Spleen (tissue), 11 donors: ENCODE results near the gene RAB30. TPM values are rescaled to one million over a fixed set of nuclear protein-coding genes. Genes with fewer than 3 reads are reported as not detected.
A peak's percentile ranks its signal among the peaks of the same experiment; 100 is the strongest.
"Not testable (repeated sequence)": the region's sequence is repeated elsewhere in the genome, so short reads cannot be mapped to it uniquely, and the experiment has no call there.

Experiments used
- DNase-seq: peaks from one replicate; pipeline ENCODE4 v3.0.0-alpha.2; 2020
- H3K27ac ChIP-seq, 8 donors: fragments of 200-600 bp; sonication (generic) in 7 of 8; 1 replicate in 4 of 8; 2 replicates in 4 of 8; pipeline versions ENCODE4 v1.5.0 to v1.8.0; 2016 to 2021; ENCODE audit warnings: inconsistent platforms in 4 of 8, mild to moderate bottlenecking in 4 of 8, moderate library complexity in 1 of 8
- H3K27me3 ChIP-seq, 7 donors: fragments of 200-600 bp; sonication (generic) in 6 of 7; replicated peaks in 1 of 7; 1 replicate in 4 of 7; 2 replicates in 3 of 7; pipeline versions ENCODE4 v1.5.0 to v1.8.0; 2016 to 2021; ENCODE audit warnings: inconsistent platforms in 3 of 7, mild to moderate bottlenecking in 1 of 7
- H3K36me3 ChIP-seq, 6 donors: fragments of 200-600 bp; sonication (generic) in 5 of 6; 1 replicate in 4 of 6; 2 replicates in 2 of 6; pipeline versions ENCODE4 v1.5.0 to v1.8.0; 2016 to 2021; ENCODE audit warnings: inconsistent platforms in 2 of 6
- H3K4me1 ChIP-seq, 6 donors: fragments of 200-600 bp; sonication (generic) in 5 of 6; 1 replicate in 3 of 6; 2 replicates in 3 of 6; pipeline versions ENCODE4 v1.5.0 to v1.8.0; 2016 to 2021; ENCODE audit warnings: inconsistent platforms in 3 of 6
- H3K4me3 ChIP-seq, 8 donors: fragments of 200-600 bp; sonication (generic) in 7 of 8; 1 replicate in 4 of 8; 2 replicates in 4 of 8; pipeline versions ENCODE4 v1.5.0 to v1.8.0; 2016 to 2021; ENCODE audit warnings: inconsistent platforms in 4 of 8, mild to moderate bottlenecking in 4 of 8, moderate library complexity in 2 of 8
- H3K9me3 ChIP-seq, 8 donors: fragments of 200-600 bp; sonication (generic) in 7 of 8; 1 replicate in 4 of 8; 2 replicates in 4 of 8; pipeline versions ENCODE4 v1.5.0 to v1.8.0; 2016 to 2021; ENCODE audit warnings: inconsistent platforms in 4 of 8
- POLR2A ChIP-seq, 3 donors: fragments of 450-650 bp; IDR thresholded peaks; one replicate each; pipeline ENCODE4 v1.5.1; 2017; ENCODE audit warnings: antibody characterized with exemption in 3 of 3, mild to moderate bottlenecking in 1 of 3
- POLR2AphosphoS5 ChIP-seq, 3 donors: sonication (generic); formaldehyde crosslinking; IDR thresholded peaks; one replicate each; pipeline ENCODE4 v1.5.1; 2017; ENCODE audit warnings: antibody characterized with exemption in 3 of 3
- WGBS, 5 donors: extraction: QIAGEN DNeasy Blood & Tissue Kit in 3 of 5; methylation state at CpG; one replicate each; pipeline versions ENCODE4 v1.1.5 to v1.1.7; 2013 to 2018; 5-methylcytosine and 5-hydroxymethylcytosine counted together
- intact Hi-C: fragments of 100-400 bp; cut with DNase I; formaldehyde crosslinking; loops from one replicate; pipeline ENCODE4 v1.15.0; 2023; ENCODE audit warnings: low total_unique reads
- polyA plus RNA-seq, 3 donors: library from polyadenylated mRNA; stranded (reverse); fragments of 200-250 nt; gene quantifications; one replicate each; pipeline ENCODE4 v1.2.1, GENCODE V29; 2013
- total RNA-seq, 7 donors: library from RNA; depleted of rRNA in 3 of 7; stranded (reverse); fragments of >200 nt in 3 of 7; fragmentation: NEBNext Ultra II Directional in 4 of 7; extraction: Animal tissue kit (Norgen Biotek cat#: 25700) in 4 of 7; gene quantifications; one replicate each; pipeline versions ENCODE4 v1.1.0 to v1.2.1, GENCODE V29; 2016 to 2021
- TF ChIP-seq, protein P1 (sequence below), 11 experiments: fragments of 200-600 bp in 7 of 11; fragments of 450-650 bp in 4 of 11; sonication (generic) in 4 of 11; IDR thresholded peaks in 8 of 11; conservative IDR thresholded peaks in 3 of 11; 1 replicate in 7 of 11; 2 replicates in 4 of 11; pipeline versions ENCODE4 v1.4.0 to v1.8.0; 2016 to 2021; ENCODE audit warnings: antibody characterized with exemption in 11 of 11, inconsistent platforms in 4 of 11, mild to moderate bottlenecking in 1 of 11
- donor health status: healthy with polysubstance abuse.
- donor health status: DM: no; HTN: no; CAD: no; lungs with moderate emphysema.
- donor health status: DM: no; HTN: no; CAD: no.
- donor health status: Bipolar disorder and iron deficiency.
- donor health status: healthy.
- donor health status: DM: no; HTN: no; CAD: no.
- donor health status: DM: yes; HTN: yes; CAD: no.

Gene RAB30
- total and polyA plus RNA-seq, 10 donors: 3.8 to 42.8 (median 29.8) TPM

DNA sequence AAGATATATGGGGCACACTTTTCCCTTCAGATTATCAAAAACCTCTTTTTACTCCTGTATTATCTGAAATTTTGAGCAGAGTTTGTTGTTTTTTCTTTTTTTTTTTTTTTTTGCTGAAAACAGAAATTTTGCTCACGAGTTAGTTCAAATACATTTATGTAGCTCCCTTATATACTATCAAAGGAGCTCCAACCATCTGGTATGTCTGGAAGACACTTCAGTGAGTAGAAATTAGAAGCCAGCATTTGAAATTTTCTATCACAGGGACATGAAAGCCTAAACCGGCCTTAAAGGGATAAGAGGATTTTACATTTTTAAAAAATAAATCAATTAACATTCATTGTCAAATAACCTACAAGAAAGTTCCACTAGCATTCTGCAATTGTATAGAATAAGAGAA, 96.8 kb downstream of the RAB30 start:
- H3K36me3 ChIP-seq: no peaks in the 10 kb centered on the region
- intact Hi-C loops: no loop called here
- WGBS, 5 donors: 67 to 94% (median 91%) methylated on average over 2 of the region's 2 CpGs
- H3K4me1 ChIP-seq: peaks cover 0 to 47% (median 6%) of the 10 kb centered on the region in 6 donors
- H3K4me3 ChIP-seq: no peak overlapping the region
- H3K27ac ChIP-seq: no peak overlapping the region
- DNase-seq: no peak
- H3K27me3 ChIP-seq: no peaks in the 10 kb centered on the region
- H3K9me3 ChIP-seq: peaks cover 0 to 6% (median 0%) of the 10 kb centered on the region in 8 donors
- no peak for TF ChIP-seq POLR2A (IDR thresholded peaks at IDR 0.05)
- no peak for TF ChIP-seq POLR2AphosphoS5 (IDR thresholded peaks at IDR 0.05)
- TF ChIP-seq, protein P1, sequence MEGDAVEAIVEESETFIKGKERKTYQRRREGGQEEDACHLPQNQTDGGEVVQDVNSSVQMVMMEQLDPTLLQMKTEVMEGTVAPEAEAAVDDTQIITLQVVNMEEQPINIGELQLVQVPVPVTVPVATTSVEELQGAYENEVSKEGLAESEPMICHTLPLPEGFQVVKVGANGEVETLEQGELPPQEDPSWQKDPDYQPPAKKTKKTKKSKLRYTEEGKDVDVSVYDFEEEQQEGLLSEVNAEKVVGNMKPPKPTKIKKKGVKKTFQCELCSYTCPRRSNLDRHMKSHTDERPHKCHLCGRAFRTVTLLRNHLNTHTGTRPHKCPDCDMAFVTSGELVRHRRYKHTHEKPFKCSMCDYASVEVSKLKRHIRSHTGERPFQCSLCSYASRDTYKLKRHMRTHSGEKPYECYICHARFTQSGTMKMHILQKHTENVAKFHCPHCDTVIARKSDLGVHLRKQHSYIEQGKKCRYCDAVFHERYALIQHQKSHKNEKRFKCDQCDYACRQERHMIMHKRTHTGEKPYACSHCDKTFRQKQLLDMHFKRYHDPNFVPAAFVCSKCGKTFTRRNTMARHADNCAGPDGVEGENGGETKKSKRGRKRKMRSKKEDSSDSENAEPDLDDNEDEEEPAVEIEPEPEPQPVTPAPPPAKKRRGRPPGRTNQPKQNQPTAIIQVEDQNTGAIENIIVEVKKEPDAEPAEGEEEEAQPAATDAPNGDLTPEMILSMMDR (IDR thresholded peaks at IDR 0.05 in 8 of 11, conservative IDR thresholded peaks at IDR 0.05 in 3 of 11): no peak

DNA sequence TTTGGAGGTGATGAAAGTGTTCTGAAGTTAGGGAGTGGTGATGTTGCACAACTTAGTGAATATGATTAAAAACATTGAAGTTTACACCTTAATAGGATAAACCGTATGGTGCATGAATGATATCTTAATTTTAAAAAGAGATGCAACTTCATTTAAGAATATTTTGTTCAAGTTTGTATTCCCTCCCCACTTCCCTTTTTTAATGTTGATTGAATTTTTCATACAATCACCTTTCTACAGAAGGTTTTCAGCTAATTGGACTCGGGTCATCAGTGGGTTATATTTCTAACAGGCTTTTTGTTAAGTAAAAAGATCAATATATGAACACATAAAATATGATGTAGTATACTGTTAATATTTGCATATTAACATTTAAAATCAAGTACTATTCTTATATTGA, 97.6 kb downstream of the RAB30 start:
- peaks cover 0 to 54% (median 7%) of the 10 kb centered on the region in 6 donors for H3K4me1 ChIP-seq
- H3K27ac ChIP-seq: no peak overlapping the region
- no peak overlapping the region for H3K4me3 ChIP-seq
- 86 to 92% (median 90%) methylated on average over 2 of the region's 2 CpGs for WGBS, 5 donors
- intact Hi-C loops: no loop called here
- H3K27me3 ChIP-seq: no peaks in the 10 kb centered on the region
- H3K36me3 ChIP-seq: no peaks in the 10 kb centered on the region
- peaks cover 0 to 6% (median 0%) of the 10 kb centered on the region in 8 donors for H3K9me3 ChIP-seq
- TF ChIP-seq POLR2AphosphoS5 (IDR thresholded peaks at IDR 0.05) (no peak), POLR2A (IDR thresholded peaks at IDR 0.05) (no peak)
- TF ChIP-seq, protein P1 (IDR thresholded peaks at IDR 0.05 in 8 of 11, conservative IDR thresholded peaks at IDR 0.05 in 3 of 11): no peak
- DNase-seq: no peak

DNA sequence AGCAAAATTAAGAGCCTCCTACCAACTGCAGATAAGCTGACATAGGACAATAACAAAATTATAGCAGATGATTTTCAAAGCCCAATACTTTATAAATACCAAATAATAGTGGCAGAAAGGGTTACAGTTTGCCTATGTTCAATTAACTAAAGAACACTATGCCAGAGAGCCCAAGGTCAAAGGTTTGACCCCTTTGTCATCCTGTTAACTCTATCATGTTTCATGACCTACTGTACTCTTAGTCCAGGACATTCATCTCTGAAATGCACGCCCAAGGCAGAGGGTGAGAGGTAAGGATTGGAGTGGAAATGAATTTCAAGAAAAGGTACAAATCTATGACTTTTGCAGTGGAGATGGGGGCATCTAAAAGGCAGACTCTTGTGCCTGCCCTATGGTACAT, 99.6 kb downstream of the RAB30 start:
- Histone ChIP-seq H3K4me3 (peak overlapping the region in 2 of 8 donors; percentile 23 to 55), H3K27me3 (no peaks in the 10 kb centered on the region)
- intact Hi-C loops: no loop called here

DNA sequence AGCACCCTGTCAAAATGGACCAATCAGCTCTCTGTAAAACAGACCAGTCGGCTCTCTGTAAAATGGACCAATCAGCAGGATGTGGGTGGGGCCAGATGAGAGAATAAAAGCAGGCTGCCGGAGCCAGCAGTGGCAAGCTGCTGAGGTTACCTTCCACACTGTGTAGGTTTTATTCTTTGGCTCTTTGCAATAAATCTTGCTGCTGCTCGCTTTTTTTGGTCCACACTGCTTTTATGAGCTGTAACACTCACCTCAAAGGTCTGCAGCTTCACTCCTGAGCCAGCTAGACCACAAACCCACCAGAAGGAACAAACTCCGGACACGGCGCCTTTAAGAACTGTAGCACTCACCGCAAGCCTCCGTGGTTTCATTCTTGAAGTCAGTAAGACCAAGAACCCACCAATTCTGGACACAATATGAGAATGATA, 100.2 kb downstream of the RAB30 start:
- H3K27me3 ChIP-seq, H3K9me3 ChIP-seq, H3K36me3 ChIP-seq, intact Hi-C loops: not testable (repeated sequence)
- WGBS, 5 donors: 50 to 64% (median 52%) methylated on average over 8 of the region's 8 CpGs
- peak; percentile 74 for DNase-seq
- TF ChIP-seq POLR2AphosphoS5 (IDR thresholded peaks at IDR 0.05) (peak in 2 of 3 donors; percentile 36 to 75), POLR2A (IDR thresholded peaks at IDR 0.05) (peak in 1 of 3 donors; percentile 5)
- H3K4me1 ChIP-seq: peaks cover 0 to 34% (median 8%) of the 10 kb centered on the region in 6 donors
- H3K27ac ChIP-seq: peak overlapping the region in 7 of 8 donors; percentile 27 to 76 (median 55)
- peak overlapping the region in 4 of 8 donors; percentile 6 to 55 (median 18) for H3K4me3 ChIP-seq

More for the DNA sequence above, 99.6 kb downstream of the RAB30 start:
- 63 to 85% (median 69%) methylated on average over 1 of the region's 1 CpG for WGBS, 5 donors
- H3K4me1 ChIP-seq: peaks cover 0 to 40% (median 8%) of the 10 kb centered on the region in 6 donors
- no peak for DNase-seq
- H3K9me3 ChIP-seq: peaks cover 0 to 6% (median 0%) of the 10 kb centered on the region in 8 donors
- TF ChIP-seq POLR2AphosphoS5 (IDR thresholded peaks at IDR 0.05): no peak
- H3K36me3 ChIP-seq: no peaks in the 10 kb centered on the region
- H3K27ac ChIP-seq: peak overlapping the region in 7 of 8 donors; percentile 27 to 76 (median 55)

DNA sequence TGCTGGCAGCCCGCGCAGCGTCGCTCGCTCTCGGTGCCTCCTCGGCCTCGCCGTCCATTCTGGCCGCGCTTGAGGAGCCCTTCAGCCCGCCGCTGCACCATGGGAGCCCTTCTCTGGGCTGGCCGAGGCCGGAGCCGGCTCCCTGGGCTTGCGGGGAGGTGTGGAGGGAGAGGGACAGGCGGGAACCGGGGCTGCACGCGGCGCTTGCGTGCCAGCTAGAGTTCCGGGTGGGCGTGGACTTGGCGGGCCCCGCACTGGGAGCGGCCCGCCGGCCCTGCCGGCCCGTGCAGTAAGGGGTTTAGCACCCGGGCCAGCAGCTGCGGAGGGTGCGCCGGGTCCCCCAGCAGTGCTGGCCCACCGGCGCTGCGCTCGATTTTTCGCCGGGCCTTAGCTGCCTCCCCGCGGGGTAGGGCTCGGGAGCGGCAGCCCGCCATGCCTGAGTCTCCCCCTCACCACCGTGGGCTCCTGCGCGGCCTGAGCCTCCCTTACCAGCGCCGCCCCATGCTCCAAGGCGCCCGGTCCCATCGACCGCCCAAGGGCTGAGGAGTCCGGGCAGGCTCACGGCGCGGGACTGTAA, 101.1 kb downstream of the RAB30 start:
- H3K4me3 ChIP-seq, intact Hi-C loops, H3K9me3 ChIP-seq, H3K36me3 ChIP-seq, H3K27me3 ChIP-seq: not testable (repeated sequence)
- 87 to 95% (median 90%) methylated on average over 49 to 60 of the region's 60 CpGs for WGBS, 5 donors
- Histone ChIP-seq H3K27ac (peak overlapping the region in 4 of 8 donors; percentile 55 to 76 (median 66)), H3K4me1 (peaks cover 0 to 32% (median 8%) of the 10 kb centered on the region in 6 donors)
- peak; percentile 78 for DNase-seq
- peak in 1 of 3 donors; percentile 8 for TF ChIP-seq POLR2AphosphoS5 (IDR thresholded peaks at IDR 0.05)
